B cell (primary cell): ENCODE measurements around the gene GSG1L. TPM values are rescaled to one million over a fixed set of nuclear protein-coding genes. Genes with fewer than 3 reads are reported as not detected.

Source experiments
- ATAC-seq: fragments of 200-7000 bp; cut with Tn5 transposase; one replicate; pipeline ENCODE4 v1.10.0; 2021; ENCODE audit warnings: low read depth, mild to moderate bottlenecking, moderate number of reproducible peaks, moderate library complexity
- CTCF ChIA-PET: fragments of 350-600 bp; sonication (Branson Sonifier 250); formaldehyde crosslinking; loops from one replicate; lab custom pipeline; 2021; ENCODE audit warnings: antibody characterized with exemption, inconsistent platforms; lab: Charles Lee
- POLR2A ChIA-PET: fragments of 350-600 bp; sonication (Branson Sonifier 250); formaldehyde crosslinking; loops from one replicate; lab custom pipeline; 2021; ENCODE audit warnings: antibody characterized with exemption; lab: Charles Lee
- DNase-seq: peaks from one replicate; pipeline ENCODE4 v3.0.0; 2013
- H2AFZ ChIP-seq: 2 replicates; pipeline ENCODE4 v1.6.1; 2012; ENCODE audit warnings: mild to moderate bottlenecking, low read depth, low read length; ENCODE audit not compliant: insufficient read depth, poor library complexity, severe bottlenecking
- H3K27ac ChIP-seq, 2 donors: 1 replicate in 1 of 2; 2 replicates in 1 of 2; pipeline ENCODE4 v1.5.1; 2012 to 2013; ENCODE audit warnings: low read length in 2 of 2, mild to moderate bottlenecking in 2 of 2, moderate library complexity in 1 of 2
- H3K27me3 ChIP-seq, 4 experiments: fragments of 200-600 bp in 1 of 4; sonication (generic) in 1 of 4; replicated peaks in 1 of 4; 1 replicate in 2 of 4; 2 replicates in 2 of 4; pipeline versions ENCODE4 v1.6.1 to v1.7.0; 2013 to 2016; ENCODE audit warnings: low read length in 3 of 4, mild to moderate bottlenecking in 2 of 4, mixed read lengths in 1 of 4, moderate library complexity in 1 of 4; ENCODE audit not compliant: insufficient read depth in 4 of 4, control insufficient read depth in 3 of 4; ENCODE audit errors: control extremely low read depth in 1 of 4
- H3K36me3 ChIP-seq, 2 experiments: replicated peaks in 1 of 2; 1 replicate in 1 of 2; 2 replicates in 1 of 2; pipeline versions ENCODE4 v1.6.1 to v1.7.1; 2013; ENCODE audit warnings: low read length in 1 of 2; ENCODE audit not compliant: insufficient read depth in 2 of 2, control insufficient read depth in 1 of 2; ENCODE audit errors: control extremely low read depth in 1 of 2, extremely low read depth in 1 of 2
- H3K4me1 ChIP-seq, 2 donors: fragments of 200-600 bp in 1 of 2; sonication (generic) in 1 of 2; 1 replicate in 1 of 2; 2 replicates in 1 of 2; pipeline versions ENCODE4 v1.5.1 to v1.6.1; 2013 to 2017; ENCODE audit warnings: low read length in 2 of 2; ENCODE audit not compliant: control insufficient read depth in 2 of 2, insufficient read depth in 2 of 2
- H3K4me2 ChIP-seq: replicated peaks from 2 replicates; pipeline ENCODE3; 2012; ENCODE audit warnings: mild to moderate bottlenecking, low read depth, low read length; ENCODE audit not compliant: poor library complexity, severe bottlenecking
- H3K4me3 ChIP-seq, 5 experiments: fragments of 200-600 bp in 1 of 5; sonication (generic) in 1 of 5; 1 replicate in 3 of 5; 2 replicates in 2 of 5; pipeline versions ENCODE4 v1.5.1 to v1.7.0; 2011 to 2016; ENCODE audit warnings: low read length in 4 of 5, mild to moderate bottlenecking in 4 of 5, low read depth in 2 of 5, control low read depth in 1 of 5, moderate library complexity in 1 of 5; ENCODE audit not compliant: insufficient read depth in 1 of 5; ENCODE audit errors: control extremely low read depth in 1 of 5, extremely low read depth in 1 of 5
- H3K79me2 ChIP-seq: fragments of 200-600 bp; sonication (generic); one replicate; pipeline ENCODE4 v1.6.0; 2016; ENCODE audit warnings: low read length; ENCODE audit not compliant: control insufficient read depth, insufficient read depth
- H3K9ac ChIP-seq: fragments of 200-600 bp; sonication (generic); 2 replicates; pipeline ENCODE4 v1.6.1; 2017; ENCODE audit warnings: mild to moderate bottlenecking, low read length, moderate library complexity
- H3K9me3 ChIP-seq, 3 donors: one replicate each; pipeline versions ENCODE4 v1.6.1 to v1.7.1; 2013; ENCODE audit warnings: low read length in 2 of 3; ENCODE audit not compliant: control insufficient read depth in 2 of 3, insufficient read depth in 1 of 3; ENCODE audit errors: control extremely low read depth in 1 of 3
- H4K20me1 ChIP-seq: 2 replicates; pipeline ENCODE4 v1.6.0; 2012; ENCODE audit warnings: mild to moderate bottlenecking, low read length; ENCODE audit not compliant: insufficient read depth, control insufficient read depth, poor library complexity, severe bottlenecking
- H3K27ac Mint-ChIP-seq: one replicate; pipeline ENCODE4 v1.8.0; 2021; ENCODE audit warnings: mixed read lengths
- H3K27me3 Mint-ChIP-seq: one replicate; pipeline ENCODE4 v1.8.0; 2021; ENCODE audit warnings: mixed read lengths
- H3K4me1 Mint-ChIP-seq: one replicate; pipeline ENCODE4 v1.8.0; 2021; ENCODE audit warnings: mixed read lengths
- H3K4me3 Mint-ChIP-seq: one replicate; pipeline ENCODE4 v1.8.0; 2021; ENCODE audit warnings: mixed read lengths
- H3K9me3 Mint-ChIP-seq: one replicate; pipeline ENCODE4 v1.8.0; 2022; ENCODE audit warnings: mixed read lengths; ENCODE audit not compliant: insufficient read depth
- EZH2 ChIP-seq: IDR thresholded peaks from 2 replicates; pipeline ENCODE4 v1.6.1; 2012; ENCODE audit warnings: borderline replicate concordance, low read depth, mild to moderate bottlenecking, moderate library complexity, low read length; ENCODE audit not compliant: insufficient read depth, poor library complexity, severe bottlenecking
- WGBS: methylation state at CpG from one replicate; pipeline ENCODE4 v1.1.5; 2013; ENCODE audit warnings: missing lambda C conversion rate; ENCODE audit not compliant: insufficient coverage; 5-methylcytosine and 5-hydroxymethylcytosine counted together
- intact Hi-C: fragments of 100-400 bp; cut with micrococcal nuclease; formaldehyde crosslinking; loops from one replicate; pipeline ENCODE4 v1.10.0; 2022
- polyA plus RNA-seq: library from polyadenylated mRNA; depleted of rRNA; stranded (reverse); fragments of >200 nt; gene quantifications from 2 replicates; pipeline ENCODE4 v1.2.3, GENCODE V29; 2012
- total RNA-seq, 2 donors: library from RNA; stranded (reverse); fragments of 120-200 nt in 1 of 2; gene quantifications; 1 replicate in 1 of 2; 2 replicates in 1 of 2; pipeline versions ENCODE4 v1.2.3 to v1.2.4, GENCODE V29; 2013 to 2022
- TF ChIP-seq, protein P1 (sequence below): fragments of 200-600 bp; IDR thresholded peaks from one replicate; pipeline ENCODE4 v1.8.0; 2022; ENCODE audit warnings: antibody characterized with exemption, mild to moderate bottlenecking

The GSG1L gene
- total and polyA plus RNA-seq, 2 donors (not counting 1 experiment from before 2014, with no cell fraction given): 0.01 TPM; not detected in 1

DNA sequence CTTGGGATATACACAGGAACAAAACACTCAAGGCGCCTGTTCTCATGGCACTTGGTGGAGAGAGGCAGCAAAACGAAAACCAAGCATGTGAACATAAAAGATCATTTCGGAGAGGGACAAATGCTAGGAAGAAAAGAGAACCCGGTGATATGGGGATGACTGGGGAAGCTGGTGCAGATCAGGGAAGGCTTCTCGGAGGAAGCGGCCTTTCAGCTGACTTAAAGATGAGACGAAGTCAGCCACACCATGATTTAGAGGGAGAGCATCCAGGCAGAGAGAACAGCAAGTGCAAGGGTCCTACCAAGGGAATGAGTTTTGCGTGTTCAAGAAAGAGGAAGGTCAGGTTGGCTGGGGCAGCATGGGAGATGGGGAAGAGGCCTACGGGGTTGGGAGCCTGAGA, 262.7 kb downstream of the GSG1L start:
- Histone ChIP-seq H3K4me1 (no peaks in the 10 kb centered on the region), H3K4me3 (no peak overlapping the region), H4K20me1 (no peaks in the 10 kb centered on the region), H3K9me3 (peaks cover 0 to 6% (median 0%) of the 10 kb centered on the region in 3 donors), H3K9ac (no peak overlapping the region), H3K27me3 (peaks cover 0 to 5% (median 1%) of the 10 kb centered on the region in 4 experiments), H3K79me2 (no peaks in the 10 kb centered on the region), H2AFZ (no peak overlapping the region), H3K4me2 (no peak overlapping the region), H3K27ac (no peak overlapping the region), H3K36me3 (no peaks in the 10 kb centered on the region)
- DNase-seq (no peak), ATAC-seq (no peak)
- no peaks in the 10 kb centered on the region for H3K9me3 Mint-ChIP-seq
- CTCF ChIA-PET: no interaction called here
- no peak overlapping the region for H3K27ac Mint-ChIP-seq
- POLR2A ChIA-PET: no interaction called here
- H3K27me3 Mint-ChIP-seq: peaks cover 19% of the 10 kb centered on the region
- intact Hi-C loops: no loop called here
- H3K4me1 Mint-ChIP-seq: no peaks in the 10 kb centered on the region
- H3K4me3 Mint-ChIP-seq: no peak overlapping the region
- WGBS: 76% methylated on average over 9 of the region's 9 CpGs
- TF ChIP-seq, protein P1, sequence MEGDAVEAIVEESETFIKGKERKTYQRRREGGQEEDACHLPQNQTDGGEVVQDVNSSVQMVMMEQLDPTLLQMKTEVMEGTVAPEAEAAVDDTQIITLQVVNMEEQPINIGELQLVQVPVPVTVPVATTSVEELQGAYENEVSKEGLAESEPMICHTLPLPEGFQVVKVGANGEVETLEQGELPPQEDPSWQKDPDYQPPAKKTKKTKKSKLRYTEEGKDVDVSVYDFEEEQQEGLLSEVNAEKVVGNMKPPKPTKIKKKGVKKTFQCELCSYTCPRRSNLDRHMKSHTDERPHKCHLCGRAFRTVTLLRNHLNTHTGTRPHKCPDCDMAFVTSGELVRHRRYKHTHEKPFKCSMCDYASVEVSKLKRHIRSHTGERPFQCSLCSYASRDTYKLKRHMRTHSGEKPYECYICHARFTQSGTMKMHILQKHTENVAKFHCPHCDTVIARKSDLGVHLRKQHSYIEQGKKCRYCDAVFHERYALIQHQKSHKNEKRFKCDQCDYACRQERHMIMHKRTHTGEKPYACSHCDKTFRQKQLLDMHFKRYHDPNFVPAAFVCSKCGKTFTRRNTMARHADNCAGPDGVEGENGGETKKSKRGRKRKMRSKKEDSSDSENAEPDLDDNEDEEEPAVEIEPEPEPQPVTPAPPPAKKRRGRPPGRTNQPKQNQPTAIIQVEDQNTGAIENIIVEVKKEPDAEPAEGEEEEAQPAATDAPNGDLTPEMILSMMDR: no peak
- TF ChIP-seq EZH2: no peak

DNA sequence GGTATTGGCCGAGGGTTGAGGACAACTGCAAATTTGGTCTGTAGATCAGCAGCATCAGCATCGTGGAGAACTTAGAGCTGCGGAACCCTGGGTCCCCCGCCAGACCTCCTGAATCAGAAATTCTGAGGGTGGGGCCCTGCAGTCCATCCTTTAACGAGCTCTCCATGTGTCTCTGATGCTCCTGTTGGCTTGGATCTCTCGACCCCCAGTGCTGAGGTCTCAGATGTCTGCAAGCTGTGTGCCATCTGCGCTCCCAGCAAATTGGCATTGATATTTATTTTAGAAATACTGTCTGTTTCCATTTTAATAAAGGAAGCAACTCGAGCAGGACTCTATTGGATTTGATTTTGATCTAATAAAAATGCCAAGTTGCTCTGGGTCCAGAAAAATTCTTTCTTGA, 263.6 kb downstream of the GSG1L start:
- no peaks in the 10 kb centered on the region for H3K4me1 Mint-ChIP-seq
- H3K4me2 ChIP-seq: no peak overlapping the region
- no peak overlapping the region for H3K27ac Mint-ChIP-seq
- 88% methylated on average over 6 of the region's 8 CpGs for WGBS
- intact Hi-C loops: no loop called here
- H3K9ac ChIP-seq: no peak overlapping the region
- no peak overlapping the region for H3K4me3 ChIP-seq
- no peak for DNase-seq
- CTCF ChIA-PET: no interaction called here
- POLR2A ChIA-PET: no interaction called here
- no peak for ATAC-seq
- no peak overlapping the region for H3K27ac ChIP-seq
- no peaks in the 10 kb centered on the region for H4K20me1 ChIP-seq
- no peak for TF ChIP-seq EZH2
- TF ChIP-seq, protein P1: no peak
- no peaks in the 10 kb centered on the region for H3K36me3 ChIP-seq
- H3K9me3 Mint-ChIP-seq: no peaks in the 10 kb centered on the region
- H3K4me3 Mint-ChIP-seq: no peak overlapping the region
- no peaks in the 10 kb centered on the region for H3K4me1 ChIP-seq
- no peaks in the 10 kb centered on the region for H3K79me2 ChIP-seq
- H3K27me3 Mint-ChIP-seq: peaks cover 19% of the 10 kb centered on the region
- H3K9me3 ChIP-seq: peaks cover 0 to 6% (median 0%) of the 10 kb centered on the region in 3 donors
- no peak overlapping the region for H2AFZ ChIP-seq
- H3K27me3 ChIP-seq: peaks cover 0 to 5% (median 1%) of the 10 kb centered on the region in 4 experiments
